ENCODE data around the gene TFB2M.

TFB2M gene

DNA sequence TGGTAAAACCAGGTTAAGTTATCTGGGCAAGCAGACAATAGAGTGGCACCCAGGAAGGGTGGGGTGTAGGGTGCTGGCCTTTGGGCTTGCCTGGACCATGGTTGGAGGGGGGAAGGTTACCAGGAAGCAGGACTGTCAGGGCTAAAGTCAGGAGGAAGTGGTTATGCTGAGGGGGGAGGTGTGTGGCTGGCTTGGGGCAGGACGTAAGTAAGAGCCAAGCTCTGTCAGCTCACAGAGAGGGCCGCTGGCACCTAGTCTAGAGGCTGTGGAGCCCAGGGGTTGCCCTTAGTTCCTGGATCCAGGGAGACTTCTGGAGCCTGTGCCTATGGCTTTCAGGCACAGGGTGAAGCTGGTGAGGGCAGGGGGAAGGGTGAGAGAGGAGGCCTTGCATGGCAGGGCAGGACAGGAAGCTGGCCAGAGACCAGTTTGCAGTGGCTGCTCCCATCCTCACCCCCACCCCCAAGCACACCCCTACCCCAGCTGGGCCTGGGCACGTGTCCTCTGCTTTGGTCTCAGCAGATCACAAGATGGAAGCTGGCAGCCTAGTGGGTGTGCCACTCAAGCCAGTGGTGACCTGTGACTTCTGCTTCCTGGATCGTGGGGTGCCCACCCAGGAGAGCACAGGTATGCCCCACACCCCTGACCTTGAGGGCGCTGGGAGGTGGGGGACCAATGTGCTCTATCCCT, 38.5 kb downstream of the TFB2M start:
- Histone ChIP-seq H3K9me3 (ENCODE audit: severe bottlenecking) (no peaks in the 10 kb centered on the region), H3K36me3 (ENCODE audit: low read depth) (no peaks in the 10 kb centered on the region), H3K27me3 (ENCODE audit: insufficient read depth, poor library complexity, severe bottlenecking) (no peaks in the 10 kb centered on the region), H3K27ac (ENCODE audit: poor library complexity, severe bottlenecking) (no peak overlapping the region), H3K4me3 (ENCODE audit: severe bottlenecking) (no peak overlapping the region), H3K4me1 (ENCODE audit: insufficient read depth, poor library complexity, severe bottlenecking) (no peaks in the 10 kb centered on the region)
- ATAC-seq (ENCODE audit: low read depth) (0 out of 3 replicates have a peak, but pooled peaks have one; percentile 27), DNase-seq (ENCODE audit: low spot score) (no peak)
- TF ChIP-seq, protein P1, sequence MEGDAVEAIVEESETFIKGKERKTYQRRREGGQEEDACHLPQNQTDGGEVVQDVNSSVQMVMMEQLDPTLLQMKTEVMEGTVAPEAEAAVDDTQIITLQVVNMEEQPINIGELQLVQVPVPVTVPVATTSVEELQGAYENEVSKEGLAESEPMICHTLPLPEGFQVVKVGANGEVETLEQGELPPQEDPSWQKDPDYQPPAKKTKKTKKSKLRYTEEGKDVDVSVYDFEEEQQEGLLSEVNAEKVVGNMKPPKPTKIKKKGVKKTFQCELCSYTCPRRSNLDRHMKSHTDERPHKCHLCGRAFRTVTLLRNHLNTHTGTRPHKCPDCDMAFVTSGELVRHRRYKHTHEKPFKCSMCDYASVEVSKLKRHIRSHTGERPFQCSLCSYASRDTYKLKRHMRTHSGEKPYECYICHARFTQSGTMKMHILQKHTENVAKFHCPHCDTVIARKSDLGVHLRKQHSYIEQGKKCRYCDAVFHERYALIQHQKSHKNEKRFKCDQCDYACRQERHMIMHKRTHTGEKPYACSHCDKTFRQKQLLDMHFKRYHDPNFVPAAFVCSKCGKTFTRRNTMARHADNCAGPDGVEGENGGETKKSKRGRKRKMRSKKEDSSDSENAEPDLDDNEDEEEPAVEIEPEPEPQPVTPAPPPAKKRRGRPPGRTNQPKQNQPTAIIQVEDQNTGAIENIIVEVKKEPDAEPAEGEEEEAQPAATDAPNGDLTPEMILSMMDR (IDR thresholded peaks at IDR 0.05; ENCODE audit: poor library complexity, severe bottlenecking) = no peak

DNA sequence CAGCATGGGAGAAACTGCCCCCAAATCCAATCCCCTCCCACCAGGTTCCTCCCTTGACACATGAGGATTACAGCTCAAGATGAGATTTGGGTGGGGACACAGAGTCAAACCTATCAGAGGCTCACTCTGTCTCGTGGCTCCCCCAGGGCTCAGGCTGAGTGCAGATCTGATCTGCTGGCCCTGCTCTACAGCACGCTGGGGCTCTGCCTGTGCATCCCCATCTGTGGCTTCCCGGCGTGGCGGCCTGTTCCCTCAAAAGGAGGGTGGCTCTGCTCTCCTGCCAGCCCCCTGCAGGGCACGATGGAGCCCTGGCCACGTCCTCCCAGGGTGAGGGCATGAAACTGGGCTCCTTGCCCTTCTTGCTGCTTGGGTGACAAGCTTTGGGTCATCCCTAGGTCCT, 39.1 kb downstream of the TFB2M start:
- no peaks in the 10 kb centered on the region for H3K9me3 ChIP-seq (ENCODE audit: severe bottlenecking)
- H3K4me1 ChIP-seq (ENCODE audit: insufficient read depth, poor library complexity, severe bottlenecking) = no peaks in the 10 kb centered on the region
- ATAC-seq (ENCODE audit: low read depth) (no peak), DNase-seq (ENCODE audit: low spot score) (no peak)
- TF ChIP-seq, protein P1 (IDR thresholded peaks at IDR 0.05; ENCODE audit: poor library complexity, severe bottlenecking) = no peak
- no peak overlapping the region for H3K4me3 ChIP-seq (ENCODE audit: severe bottlenecking)
- H3K36me3 ChIP-seq (ENCODE audit: low read depth) = no peaks in the 10 kb centered on the region
- no peaks in the 10 kb centered on the region for H3K27me3 ChIP-seq (ENCODE audit: insufficient read depth, poor library complexity, severe bottlenecking)
- no peak overlapping the region for H3K27ac ChIP-seq (ENCODE audit: poor library complexity, severe bottlenecking)

DNA sequence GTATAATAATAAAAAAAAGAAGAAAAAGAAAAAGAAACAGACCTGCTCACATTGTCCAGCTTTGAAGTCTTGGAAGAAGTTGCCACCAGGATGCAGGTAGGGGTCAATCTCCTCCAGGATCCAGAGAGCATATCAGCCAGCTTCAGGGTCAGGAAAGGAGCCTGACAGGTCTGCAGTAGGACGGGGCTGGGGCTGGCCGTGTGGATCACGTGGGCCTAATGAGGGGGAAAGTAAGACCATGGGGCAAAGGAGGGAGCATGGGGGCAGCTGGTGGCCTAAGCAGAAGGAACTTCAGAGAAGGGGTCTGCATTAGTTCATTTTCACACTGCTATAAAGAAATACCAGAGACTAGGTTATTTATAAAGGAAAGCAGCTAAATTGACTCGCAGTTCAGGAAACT, 39.7 kb downstream of the TFB2M start:
- no peak for DNase-seq (ENCODE audit: low spot score)
- H3K4me1 ChIP-seq (ENCODE audit: insufficient read depth, poor library complexity, severe bottlenecking) = no peaks in the 10 kb centered on the region
- no peaks in the 10 kb centered on the region for H3K9me3 ChIP-seq (ENCODE audit: severe bottlenecking)
- TF ChIP-seq, protein P1 (IDR thresholded peaks at IDR 0.05; ENCODE audit: poor library complexity, severe bottlenecking) = no peak
- H3K36me3 ChIP-seq (ENCODE audit: low read depth) = no peaks in the 10 kb centered on the region
- H3K27me3 ChIP-seq (ENCODE audit: insufficient read depth, poor library complexity, severe bottlenecking) = no peaks in the 10 kb centered on the region
- H3K27ac ChIP-seq (ENCODE audit: poor library complexity, severe bottlenecking) = no peak overlapping the region
- H3K4me3 ChIP-seq (ENCODE audit: severe bottlenecking) = no peak overlapping the region
- ATAC-seq (ENCODE audit: low read depth) = no peak

DNA sequence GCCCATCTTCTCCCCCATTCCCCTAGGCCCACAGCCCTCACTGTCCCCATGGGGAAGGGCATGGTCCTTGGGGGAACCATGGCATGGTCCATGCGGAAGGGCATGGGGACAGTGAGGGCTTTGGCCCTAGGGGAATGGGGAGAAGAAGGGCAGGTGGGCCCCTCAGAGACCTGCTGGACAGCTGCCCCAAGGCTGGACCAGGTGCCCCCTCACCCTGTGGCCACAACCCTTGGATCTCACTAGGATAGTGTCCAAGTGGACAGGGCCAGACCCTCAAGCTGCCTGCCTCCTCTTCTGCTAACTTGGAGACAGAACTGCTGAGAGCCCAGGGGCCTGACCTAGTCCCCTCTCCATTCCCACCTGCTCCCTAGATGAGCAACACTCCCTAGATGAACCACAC, 46.5 kb downstream of the TFB2M start:
- no peak for DNase-seq (ENCODE audit: low spot score)
- TF ChIP-seq, protein P1 (IDR thresholded peaks at IDR 0.05; ENCODE audit: poor library complexity, severe bottlenecking) = no peak
- Histone ChIP-seq H3K27ac (ENCODE audit: poor library complexity, severe bottlenecking) (no peak overlapping the region), H3K4me3 (ENCODE audit: severe bottlenecking) (no peak overlapping the region), H3K36me3 (ENCODE audit: low read depth) (no peaks in the 10 kb centered on the region), H3K9me3 (ENCODE audit: severe bottlenecking) (peaks cover 1% of the 10 kb centered on the region), H3K27me3 (ENCODE audit: insufficient read depth, poor library complexity, severe bottlenecking) (no peaks in the 10 kb centered on the region), H3K4me1 (ENCODE audit: insufficient read depth, poor library complexity, severe bottlenecking) (no peaks in the 10 kb centered on the region)
- no peak for ATAC-seq (ENCODE audit: low read depth)

DNA sequence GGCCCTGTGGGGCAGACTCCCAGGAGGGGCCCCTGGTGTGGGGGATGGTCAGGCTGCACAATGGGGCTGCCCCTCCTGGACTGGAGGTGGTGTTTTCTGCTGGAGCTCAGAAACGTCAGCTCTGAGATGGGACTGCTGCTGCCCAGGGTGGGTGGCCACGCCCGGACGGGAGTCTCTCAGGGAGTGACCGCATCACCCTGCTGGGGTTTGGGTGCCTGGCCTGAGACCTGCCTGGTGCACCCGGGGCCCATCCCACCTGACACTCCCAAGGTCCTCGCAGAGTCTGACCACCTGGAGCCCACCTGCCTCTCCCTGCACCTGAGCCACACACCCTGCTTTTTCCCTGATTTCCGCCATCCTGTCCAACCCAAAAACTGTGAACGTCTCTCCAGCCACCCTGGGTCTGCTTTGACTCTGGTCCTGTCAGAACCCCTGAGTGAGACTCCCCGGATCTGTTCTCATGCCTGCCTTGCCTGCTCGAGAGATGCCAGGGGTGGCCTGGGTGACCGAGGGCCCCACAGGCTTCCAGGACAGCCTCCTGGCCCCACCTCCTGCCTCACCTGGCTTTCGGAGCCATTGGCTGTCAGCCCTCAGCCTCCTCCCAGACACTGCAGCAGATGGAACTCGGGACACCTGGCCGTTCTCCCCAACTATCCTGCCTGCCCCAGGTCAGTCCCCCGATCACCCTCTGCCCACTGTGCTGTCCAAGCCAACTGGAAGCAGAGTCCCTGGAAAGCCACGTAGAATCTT, 47.4 kb downstream of the TFB2M start:
- H3K4me3 ChIP-seq (ENCODE audit: severe bottlenecking) = no peak overlapping the region
- peaks cover 3% of the 10 kb centered on the region for H3K9me3 ChIP-seq (ENCODE audit: severe bottlenecking)
- no peaks in the 10 kb centered on the region for H3K4me1 ChIP-seq (ENCODE audit: insufficient read depth, poor library complexity, severe bottlenecking)
- DNase-seq (ENCODE audit: low spot score) (no peak), ATAC-seq (ENCODE audit: low read depth) (no peak)
- no peak overlapping the region for H3K27ac ChIP-seq (ENCODE audit: poor library complexity, severe bottlenecking)
- TF ChIP-seq, protein P1 (IDR thresholded peaks at IDR 0.05; ENCODE audit: poor library complexity, severe bottlenecking) = no peak
- no peaks in the 10 kb centered on the region for H3K36me3 ChIP-seq (ENCODE audit: low read depth)
- H3K27me3 ChIP-seq (ENCODE audit: insufficient read depth, poor library complexity, severe bottlenecking) = no peaks in the 10 kb centered on the region
